NCI-H510A treated with DMSO at 0.1 percent for 48 hours (cell line): ENCODE measurements around the gene HSFY2.
"Not testable (repeated sequence)": the region's sequence is repeated elsewhere in the genome, so short reads cannot be mapped to it uniquely, and the experiment has no call there.

Experiments used
- DNase-seq: peaks from one replicate; lab custom pipeline; 2025; lab: John Stamatoyannopoulos, UW

The HSFY2 gene, protein sequence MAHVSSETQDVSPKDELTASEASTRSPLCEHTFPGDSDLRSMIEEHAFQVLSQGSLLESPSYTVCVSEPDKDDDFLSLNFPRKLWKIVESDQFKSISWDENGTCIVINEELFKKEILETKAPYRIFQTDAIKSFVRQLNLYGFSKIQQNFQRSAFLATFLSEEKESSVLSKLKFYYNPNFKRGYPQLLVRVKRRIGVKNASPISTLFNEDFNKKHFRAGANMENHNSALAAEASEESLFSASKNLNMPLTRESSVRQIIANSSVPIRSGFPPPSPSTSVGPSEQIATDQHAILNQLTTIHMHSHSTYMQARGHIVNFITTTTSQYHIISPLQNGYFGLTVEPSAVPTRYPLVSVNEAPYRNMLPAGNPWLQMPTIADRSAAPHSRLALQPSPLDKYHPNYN

GRCh38 chrY:18773635-18774034 lies at the start of gene HSFY2:
Gene HSFY2 (minus strand): TSS chrY:18773735. CDS start chrY:18773618, 117 bp downstream.
- not testable (repeated sequence) for DNase-seq

DNA sequence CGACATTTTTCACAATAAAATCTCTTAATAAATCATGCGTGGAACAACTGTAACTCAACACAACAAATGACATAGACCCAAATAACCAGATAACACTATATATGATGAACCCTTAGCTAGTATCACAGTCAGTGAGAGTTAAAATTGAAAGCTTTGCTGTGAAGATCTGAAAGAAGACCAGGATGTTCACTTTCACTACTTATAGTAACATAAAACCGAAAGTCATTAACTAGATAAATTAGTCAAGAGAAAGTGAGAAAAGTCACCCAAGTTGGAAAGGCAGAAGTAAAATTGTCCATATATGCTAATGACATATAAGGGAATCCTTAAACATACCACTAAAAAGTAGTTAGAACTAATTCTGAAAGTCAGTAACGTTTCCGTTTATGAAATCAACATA lies 42.2 kb upstream of the HSFY2 start:
- not testable (repeated sequence) for DNase-seq

DNA sequence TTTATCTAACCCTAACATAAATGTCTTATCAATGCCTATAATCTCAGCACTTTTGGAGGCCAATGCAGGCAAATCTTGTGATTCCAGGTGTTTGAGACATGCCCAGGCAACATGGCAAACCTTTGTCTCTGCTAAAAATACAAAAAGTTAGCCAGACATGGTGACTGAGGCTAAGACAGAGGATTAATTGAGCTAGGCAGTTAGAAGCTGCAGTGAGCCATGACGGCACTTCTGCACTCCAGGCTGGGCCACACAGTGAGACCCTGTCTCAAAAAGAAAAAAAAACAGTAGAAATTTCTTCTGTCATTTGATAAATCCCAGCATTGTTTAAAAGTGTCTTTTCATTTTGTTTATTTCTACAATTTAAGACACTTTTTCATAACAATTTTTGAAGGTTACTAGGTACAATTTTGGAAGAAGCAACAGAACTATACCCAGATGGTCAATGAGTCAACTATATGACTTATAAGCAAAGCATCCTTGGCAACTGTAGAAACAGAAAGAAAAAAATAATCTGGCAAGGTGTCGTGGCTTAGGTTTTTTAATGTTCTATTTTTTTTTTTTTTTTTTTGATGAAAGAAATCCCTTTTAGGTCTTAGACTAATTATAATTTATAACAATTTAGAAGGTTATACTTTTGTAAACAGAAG lies 15.3 kb upstream of the HSFY2 start:
- DNase-seq = not testable (repeated sequence)

DNA sequence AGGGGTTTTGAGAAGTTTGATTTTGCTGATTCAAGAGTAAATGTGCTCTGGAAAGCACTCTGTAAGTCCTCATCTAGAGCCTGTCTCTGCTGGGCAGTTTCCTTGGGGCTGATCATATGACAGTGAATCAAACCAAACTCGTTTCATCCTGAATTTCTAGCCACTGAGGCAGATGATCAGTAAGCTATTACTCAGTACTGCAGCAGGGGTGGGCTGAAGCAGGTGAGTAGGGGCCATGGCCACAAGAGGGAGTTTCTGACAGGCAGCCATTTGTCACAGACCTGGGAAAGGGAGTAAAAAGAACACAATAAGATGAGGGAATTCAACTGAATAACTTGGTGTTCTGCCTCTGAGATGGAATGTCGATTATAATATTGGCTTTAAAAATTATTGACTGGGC lies 19.5 kb downstream of the HSFY2 start:
- DNase-seq = not testable (repeated sequence)

- not testable (repeated sequence) for DNase-seq
Measured at GRCh38 chrY:18753133-18753815, 20.3 kb downstream of the HSFY2 start.

GRCh38 chrY:18723714-18724113 lies 49.8 kb downstream of the HSFY2 start:
- not testable (repeated sequence) for DNase-seq
